HG02884 (cell line): ENCODE results near the gene CAMK1D.
"Not testable (repeated sequence)": the region's sequence is repeated elsewhere in the genome, so short reads cannot be mapped to it uniquely, and the experiment has no call there.

ENCODE experiments used
- ATAC-seq: cut with Tn5 transposase; IDR thresholded peaks from one replicate; pipeline ENCODE4 v1.9.1; 2021; ENCODE audit warnings: mild to moderate bottlenecking, moderate library complexity; ENCODE audit not compliant: unreplicated experiment

CAMK1D gene

DNA sequence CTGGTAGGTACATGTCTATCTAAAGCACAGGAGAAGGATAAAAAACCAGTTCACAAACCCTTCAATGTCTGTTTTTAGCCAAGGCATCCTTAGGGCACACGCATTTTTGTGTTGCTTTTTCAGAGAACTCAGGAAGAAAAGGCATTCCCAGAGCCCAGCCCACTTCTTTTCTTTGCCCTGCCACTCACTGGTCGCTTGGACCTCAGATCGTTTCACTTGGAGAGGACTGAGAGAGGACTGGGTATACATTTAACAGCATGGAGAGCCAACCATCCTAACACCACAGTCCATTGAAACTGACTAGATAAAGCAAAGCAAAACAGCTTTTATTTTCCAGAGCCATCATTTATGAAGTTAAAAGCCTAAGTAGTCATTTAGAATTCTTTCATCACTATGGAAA, 194.2 kb downstream of the CAMK1D start:
- no peak for ATAC-seq

DNA sequence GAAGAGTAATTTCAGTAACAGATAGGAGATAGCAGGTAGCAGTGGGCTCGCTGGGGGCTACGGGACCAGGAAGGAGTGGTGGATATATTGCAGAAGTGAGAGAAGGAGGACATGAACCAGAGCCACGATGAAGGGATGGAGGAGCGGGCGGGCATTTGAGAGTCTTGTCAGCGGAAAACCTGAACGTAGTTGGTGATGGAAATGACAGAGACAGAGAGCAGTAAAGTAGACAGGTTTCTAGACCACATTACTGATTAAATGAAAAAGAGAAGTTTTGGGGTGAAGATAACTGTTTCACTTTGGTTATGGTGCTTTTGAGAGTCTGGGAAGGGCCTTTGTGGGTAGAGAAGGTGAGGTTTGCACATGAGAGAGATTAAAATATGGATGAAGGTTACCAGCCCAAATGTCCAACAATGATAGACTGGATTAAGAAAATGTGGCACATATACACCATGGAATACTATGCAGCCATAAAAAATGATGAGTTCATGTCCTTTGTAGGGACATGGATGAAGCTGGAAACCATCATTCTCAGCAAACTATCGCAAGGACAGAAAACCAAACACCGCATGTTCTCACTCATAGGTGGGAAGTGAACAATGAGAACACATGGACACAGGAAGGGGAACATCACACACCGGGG, 196.9 kb downstream of the CAMK1D start:
- ATAC-seq = not testable (repeated sequence)

DNA sequence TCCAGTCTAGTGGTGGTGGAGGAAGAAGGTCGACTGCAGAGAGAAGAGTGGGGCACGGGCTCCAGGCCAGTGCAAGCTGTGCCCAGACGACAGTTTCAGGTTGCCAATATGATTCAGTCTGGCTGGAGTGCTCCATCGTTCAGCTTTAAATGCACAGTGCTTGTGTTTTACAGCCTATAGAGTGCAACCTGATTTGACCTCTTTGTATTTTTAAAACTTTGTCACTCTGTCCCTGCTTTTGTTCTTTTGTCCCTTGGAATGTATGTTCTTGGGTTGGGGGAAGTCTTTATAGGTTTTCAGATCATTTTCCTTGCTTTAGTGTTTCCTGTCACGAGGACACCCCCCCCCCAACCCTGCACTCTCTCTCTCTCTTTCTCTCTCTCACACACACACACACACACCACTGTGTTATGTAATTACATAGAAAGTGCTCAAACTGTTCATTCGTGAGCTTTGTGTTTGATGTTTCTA, 198.0 kb downstream of the CAMK1D start:
- no peak for ATAC-seq

DNA sequence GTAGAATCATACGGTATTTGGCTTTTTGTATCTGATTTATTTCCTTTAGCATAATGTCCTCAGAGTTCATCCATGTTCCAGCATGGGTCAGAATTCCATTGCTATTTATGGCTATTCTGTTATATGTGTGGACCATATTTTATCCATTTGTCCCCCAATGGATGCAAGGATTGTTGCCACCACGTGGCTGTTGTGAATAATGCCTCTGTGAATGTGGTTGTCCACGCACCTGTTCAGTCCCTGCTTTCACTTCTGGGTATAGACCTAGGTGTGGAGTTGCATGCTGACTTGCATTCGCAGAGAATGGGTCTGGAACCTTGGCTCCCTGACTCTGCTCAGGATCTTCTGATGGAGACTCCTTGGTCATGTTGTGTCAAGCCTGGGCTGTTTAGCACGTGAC, 199.9 kb downstream of the CAMK1D start:
- ATAC-seq = no peak

DNA sequence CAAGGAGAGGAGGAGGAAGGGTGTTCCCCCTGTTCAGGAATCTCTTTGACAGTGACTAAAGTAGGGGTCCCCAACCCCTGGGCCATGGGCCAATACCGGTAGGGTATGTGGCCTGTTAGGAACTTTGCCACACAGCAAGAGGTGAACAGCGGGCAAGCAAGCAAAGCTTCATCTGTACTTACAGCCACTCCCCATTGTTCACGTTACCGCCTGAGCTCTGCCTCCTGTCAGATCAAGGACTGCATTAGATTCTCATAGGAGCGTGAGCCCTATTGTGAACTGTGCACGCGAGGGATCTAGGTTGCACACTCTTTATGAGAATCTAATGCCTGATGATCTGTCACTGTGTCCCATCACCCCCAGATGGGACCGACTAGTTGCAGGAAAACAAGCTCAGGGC, 201.6 kb downstream of the CAMK1D start:
- no peak for ATAC-seq

DNA sequence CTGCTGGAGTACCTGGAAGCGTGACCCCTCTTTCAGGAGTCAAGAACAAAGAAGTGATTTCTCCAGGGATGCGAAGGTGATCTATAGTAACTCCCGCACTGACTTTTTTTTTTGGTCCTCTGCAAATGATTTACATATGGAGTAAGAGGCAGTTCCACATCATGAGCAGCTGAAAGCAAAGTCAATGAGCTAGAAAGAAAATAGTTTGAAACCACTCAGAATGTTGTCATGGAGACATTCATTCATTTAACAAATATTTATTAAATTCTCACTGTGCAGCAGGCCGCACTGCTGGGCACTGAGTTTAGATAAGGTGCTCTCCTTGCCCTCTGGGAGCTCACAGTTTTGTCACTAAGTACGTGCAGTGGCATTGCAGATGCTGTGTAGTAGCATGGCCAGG, 206.7 kb downstream of the CAMK1D start:
- ATAC-seq = no peak

DNA sequence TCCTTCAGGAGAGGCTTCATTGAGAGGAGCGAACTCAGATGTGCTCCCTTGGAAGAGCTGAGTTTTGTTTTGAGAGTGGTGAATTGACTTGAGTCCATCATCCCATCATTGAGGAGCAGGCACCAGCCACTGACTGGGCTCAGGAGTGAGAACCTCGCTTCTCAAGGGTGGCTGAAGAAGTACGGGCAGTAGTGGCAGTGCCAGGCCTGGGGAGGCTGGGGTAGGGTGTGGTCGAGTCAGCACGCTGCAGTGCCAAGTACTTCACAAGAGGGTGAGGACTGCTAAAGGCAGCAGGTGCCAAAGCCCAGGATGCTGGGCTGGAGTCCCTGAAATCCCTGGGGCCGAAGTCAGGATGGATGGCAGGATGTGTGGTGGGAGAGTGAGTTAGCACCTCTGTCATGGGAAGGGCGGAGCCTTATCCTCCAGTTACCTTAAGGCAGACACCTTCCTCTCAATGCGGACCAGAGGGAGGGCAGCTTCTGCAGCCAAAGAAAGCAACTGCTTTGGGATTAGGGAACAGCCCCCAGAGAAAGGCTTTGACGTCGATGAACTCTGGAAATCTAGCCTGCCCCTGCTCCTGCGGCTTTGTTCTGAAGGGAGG, 210.3 kb downstream of the CAMK1D start:
- ATAC-seq = no peak

DNA sequence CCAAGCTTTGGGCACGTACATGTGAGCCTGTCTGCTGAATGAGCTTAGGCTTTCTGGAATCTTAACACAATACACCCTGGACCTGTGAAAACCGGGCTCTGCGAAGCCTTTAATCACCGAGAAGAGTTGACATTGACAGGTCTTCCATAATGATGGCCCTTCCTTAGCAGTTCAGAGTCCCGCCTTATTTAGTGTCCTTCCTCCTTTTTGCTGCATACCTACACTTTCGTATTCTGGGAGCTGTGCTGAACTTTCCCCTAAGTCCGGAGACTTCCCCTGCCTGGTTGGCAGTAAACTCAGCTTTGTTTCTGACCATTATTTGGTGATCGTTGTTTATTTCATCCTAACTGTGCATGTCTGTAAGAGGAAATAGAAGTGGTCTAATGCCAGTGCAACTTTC, 212.0 kb downstream of the CAMK1D start:
- ATAC-seq = no peak

DNA sequence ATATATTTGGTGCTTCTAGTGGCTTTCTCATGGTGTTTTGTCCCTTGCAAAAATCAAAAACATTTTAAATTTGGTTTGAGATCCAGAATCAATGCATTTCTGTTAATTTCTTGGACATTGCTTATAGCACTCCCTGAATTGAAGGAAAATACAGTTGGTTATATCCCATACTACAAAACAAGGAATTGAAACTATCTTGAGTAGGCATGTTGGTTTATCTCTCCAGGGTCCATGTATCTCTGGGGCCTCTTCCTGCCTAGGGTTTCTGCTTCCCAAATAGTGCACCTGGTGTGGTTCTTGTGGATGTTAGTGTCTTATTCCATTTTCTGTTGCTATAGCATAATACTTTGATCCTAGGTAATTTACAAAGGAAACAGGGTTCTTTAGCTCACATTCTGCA, 212.4 kb downstream of the CAMK1D start:
- no peak for ATAC-seq

DNA sequence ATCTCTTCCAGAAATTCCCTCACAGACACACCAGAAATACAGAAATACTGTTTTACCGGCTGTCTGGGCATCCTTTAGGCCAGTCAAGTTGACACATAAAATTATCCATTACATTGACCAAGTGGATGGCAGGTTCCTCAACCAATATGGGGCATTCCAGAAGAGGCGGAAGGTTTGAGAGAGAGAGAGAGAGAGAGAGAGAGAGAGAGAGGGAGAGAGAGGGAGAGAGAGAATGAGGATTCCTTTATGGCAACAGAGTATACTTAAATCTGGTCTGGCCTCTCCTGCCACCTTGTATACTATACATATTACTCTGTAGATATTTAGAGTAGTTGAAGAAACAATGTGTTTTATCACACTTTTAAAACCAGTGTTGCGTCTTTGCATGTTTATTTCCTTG, 214.1 kb downstream of the CAMK1D start:
- ATAC-seq = no peak

DNA sequence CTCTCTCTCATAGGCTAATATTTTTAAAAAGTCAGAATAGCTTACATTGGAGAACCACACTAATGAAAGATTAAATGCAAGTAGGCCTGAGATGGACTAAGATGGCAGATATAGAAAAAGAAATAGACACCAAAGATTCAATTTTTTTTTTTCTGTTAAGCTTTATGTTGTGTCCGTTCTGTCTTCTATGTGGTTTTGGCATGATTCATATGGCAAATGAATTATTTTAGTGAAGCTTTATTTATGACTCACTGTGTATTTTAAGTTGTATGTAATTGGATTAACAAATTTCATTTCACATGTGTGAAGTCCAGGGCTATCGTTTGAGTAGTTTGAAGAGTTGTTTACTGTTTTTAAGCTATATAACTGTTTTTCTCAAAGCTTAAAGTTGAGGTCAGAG, 214.8 kb downstream of the CAMK1D start:
- no peak for ATAC-seq

DNA sequence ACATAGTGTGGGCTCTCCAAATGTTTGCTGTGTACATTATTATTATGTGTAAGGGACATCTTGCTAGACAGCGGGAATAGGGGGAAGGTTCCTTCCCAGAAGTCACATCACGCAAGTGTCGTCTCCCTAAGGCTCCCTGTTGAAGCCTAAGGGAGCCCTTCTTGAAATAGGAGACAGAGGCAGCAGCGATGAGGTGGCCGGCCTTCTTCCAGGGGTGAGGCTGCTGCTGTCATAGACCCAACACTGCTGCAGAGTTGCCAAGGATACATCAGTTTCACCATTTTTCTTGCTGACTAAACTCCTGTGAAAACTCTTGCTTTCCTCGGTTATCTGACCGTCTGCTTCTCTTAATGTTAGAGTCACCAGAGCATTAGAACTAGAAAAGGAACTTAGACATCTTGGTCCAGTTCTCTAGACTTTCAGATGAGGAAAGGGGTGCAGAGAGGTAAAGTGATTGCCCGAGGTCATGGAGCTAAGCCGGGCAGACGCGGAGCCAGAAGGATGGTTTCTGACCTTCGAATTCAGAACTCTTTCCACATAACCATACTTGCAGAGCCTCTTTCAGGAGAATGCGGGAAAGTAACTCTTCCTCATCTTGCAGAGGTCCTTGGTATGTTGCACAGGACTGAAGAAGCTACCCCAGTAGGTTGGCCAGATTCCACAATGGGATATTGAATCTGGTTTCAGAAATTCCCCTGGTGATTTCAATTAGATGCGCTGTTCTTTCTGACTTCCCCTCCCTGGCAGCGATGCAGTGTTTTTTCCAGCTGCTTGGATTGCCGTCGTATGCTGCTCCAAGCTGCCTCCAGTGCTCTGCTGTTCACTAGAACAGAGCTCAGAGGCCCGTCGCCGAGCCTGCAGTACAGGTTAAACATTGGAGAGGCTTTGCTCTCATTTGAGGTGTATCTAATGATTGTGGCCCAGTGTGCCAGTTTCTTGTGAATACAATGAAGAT, 217.1 kb downstream of the CAMK1D start:
- no peak for ATAC-seq

DNA sequence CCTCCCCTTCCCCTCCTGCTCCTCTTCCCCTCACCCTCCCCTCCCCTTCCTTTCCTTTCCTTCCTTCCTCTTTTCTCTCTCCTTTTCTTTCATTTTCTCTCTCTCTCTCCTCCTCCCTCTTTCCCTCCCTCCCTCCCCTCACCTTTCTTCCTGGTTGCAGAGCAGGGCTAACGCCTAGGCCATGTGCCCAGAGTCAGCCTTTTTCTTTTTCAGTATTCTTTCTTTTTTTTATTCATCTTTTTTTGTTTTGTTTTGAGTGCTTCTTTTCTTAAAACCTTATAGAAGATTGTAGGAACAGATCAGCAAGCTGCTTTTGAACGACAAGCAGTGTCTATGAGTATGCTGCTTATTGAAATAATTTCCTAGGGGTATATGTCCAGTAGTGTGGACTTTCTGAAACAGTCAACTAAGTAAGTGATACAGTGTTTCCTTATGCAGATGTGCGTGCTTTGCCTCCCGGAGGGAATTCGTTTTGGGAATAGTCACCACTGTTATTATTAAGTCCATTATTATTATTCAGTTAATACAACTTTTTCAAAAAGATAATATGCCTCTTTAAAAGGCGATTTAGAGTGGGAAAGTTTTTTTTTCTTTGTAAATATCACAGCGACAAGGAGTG, 219.2 kb downstream of the CAMK1D start:
- ATAC-seq = no peak

DNA sequence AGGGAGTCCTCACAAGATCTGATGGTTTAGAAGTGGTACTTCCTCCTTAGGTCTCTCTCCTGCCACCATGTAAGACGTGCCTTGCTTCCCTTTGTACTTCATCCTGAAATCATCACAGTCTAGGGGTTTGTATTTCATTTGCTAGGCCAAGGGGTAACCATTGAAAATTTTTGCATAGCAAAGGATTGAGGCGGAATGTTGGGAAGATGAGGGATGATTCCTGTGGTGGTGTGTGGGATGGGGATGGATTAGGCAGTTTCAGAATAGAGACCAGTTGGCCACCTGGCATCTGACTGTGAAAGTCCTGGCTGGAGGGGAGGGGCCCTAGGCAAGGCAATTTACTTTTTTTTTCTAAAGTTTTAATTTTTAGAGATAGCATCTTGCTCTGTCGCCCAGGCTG, 222.9 kb downstream of the CAMK1D start:
- no peak for ATAC-seq

DNA sequence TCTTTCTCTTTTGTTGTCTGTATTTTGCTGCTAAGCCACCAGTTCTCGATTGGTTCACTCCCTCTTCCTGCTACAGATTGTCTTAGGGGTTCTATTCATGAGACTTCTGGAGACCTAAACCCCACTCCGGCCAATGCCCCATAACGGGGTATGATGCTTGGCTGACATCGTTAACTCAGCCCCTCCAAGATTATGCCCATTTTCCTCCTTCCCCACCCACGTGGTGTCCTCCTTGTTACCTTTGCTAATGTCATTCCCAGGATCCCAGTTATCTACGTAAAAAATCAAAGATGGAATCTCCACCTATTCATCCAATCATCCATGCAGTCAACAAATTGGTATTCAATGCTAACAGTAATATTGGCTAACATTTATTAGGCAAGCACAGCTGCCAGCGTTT, 228.3 kb downstream of the CAMK1D start:
- ATAC-seq = no peak

DNA sequence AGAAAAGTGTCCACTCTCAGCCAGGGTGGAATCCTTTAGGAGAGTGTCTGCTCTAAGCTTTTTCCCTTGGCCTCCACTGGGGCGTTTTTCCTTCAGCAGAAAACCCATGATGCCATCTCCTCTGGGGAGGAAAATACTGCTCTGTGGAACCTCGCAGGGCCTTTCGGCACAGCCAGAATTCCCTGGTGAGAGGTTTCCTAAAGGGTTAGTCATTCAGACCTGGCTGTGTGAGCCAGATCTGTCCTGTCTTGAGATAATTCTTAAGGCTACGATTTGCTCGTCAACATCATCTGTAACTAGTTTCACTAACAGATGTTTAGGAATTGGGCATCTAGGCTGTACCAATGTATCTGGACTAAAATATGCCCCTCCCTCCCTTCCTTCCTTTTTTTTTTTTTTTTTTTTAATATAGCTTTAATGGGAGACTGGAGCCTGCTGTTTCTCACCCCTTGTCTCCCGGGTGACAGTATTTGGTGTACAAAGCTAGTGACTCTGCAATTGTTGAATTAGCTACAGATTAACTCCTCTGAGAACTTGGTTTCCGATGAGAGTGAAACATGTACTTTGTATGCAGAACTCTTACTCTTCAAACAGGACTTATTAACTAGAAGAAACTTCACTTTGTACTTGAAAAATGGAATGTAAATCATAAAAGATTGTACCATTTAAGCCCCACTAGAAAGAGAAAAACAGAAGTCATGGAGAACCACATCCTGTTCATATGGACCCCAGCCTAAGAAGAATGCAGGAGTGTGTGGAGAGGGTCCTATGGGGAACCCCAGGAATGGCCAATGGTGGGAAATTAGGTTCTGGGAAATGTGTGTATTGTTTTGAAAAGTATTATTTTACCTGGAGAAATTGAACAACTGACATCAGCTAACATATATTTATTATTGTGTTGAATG, 230.9 kb downstream of the CAMK1D start:
- no peak for ATAC-seq

DNA sequence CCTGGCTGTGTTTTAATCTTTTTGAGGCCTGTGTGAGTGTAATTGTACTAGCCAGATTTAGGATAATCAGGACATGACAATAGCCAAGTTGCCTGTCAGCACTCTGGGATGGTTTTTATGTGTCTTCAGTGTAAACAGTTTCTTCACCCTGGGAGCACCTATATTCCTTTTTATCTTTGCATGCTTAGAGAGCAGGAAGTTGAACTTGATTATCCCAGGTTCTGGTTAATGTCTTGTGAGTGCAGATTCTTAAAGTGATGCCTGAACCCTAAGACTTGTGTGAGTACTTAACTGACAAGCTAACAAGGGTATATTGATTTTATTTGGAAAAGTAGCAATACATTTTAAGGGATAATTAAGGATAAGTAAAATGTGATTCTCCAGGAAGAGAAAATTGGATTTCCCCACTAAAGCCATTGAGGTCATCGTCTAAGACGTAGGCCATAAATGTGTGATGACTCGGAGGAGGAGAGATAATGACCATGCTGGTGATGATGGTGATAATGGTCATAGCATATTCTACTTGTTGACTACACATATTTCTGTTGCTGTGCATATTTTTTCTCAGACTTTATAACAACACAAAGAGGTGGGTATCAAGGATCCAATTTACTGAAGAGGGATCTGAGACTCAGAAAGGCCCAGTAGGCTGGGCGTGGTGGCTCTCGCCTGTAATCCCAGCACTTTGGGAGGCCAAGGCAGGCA, 234.7 kb downstream of the CAMK1D start:
- no peak for ATAC-seq

DNA sequence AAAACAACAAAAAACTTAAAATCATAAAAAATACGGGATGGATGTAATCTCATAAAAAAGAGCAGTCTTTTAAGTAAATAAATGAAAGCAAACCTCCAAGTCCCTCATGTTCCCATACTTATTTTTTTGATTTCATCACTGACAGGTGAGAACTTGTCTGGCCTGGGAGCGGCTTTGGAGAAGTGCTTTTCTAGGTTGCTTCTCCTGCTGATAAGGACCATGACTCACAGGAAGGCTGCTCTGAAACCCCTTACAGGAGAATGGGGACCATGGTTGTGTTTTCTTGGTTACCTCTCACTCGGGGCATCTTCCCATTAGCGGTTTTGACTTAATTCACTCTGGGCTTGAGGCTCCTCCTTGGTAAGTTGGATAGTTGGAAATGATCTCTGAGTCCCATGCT, 237.4 kb downstream of the CAMK1D start:
- no peak for ATAC-seq

DNA sequence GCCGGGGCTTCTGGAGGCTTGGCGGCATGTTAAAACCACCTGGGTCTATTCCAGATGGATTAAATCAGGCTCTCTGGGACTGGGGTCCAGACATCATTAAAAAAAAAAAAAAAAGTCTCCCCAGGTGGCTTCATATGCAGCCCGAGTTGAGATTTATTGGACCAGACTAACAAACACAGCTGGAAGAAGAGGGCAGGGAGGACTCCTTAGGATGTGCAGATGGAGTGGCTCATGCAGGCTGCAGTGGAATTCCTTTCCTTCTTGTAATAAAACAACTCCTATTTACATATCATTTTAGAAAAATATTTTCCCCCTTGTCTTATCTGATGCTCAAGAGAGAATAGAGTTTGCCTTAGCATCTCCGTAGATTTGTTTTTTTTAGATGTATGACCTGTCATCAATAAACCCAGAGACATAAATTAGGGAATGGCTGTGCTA, 238.1 kb downstream of the CAMK1D start:
- no peak for ATAC-seq
